ENCODE data around the gene SLC6A1.

Gene SLC6A1

DNA sequence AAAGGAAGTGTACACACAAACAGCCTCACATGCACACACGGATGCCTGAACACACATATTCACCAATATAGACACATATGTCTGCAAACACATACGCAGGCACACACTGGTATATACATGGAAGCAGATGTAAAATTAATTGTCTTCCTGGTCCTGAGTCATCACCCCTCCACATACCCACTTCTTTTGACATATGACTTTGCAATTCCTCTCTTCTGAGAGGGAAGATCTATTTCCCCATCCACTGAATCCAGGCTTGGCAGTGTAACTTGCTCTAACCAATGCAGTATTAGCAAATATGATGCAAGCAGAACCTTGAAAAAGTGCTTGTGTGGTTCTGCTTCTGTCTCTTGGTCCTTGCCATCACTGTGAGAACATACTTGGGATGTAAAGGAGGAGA is 84.9 kb downstream of the SLC6A1 start:
- TF ChIP-seq, protein P1, sequence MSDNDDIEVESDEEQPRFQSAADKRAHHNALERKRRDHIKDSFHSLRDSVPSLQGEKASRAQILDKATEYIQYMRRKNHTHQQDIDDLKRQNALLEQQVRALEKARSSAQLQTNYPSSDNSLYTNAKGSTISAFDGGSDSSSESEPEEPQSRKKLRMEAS (IDR thresholded peaks at IDR 0.05; ENCODE audit: low read depth, low read length) = no peak
- no peak for TF ChIP-seq POLR2A (IDR thresholded peaks at IDR 0.05; ENCODE audit: extremely low read depth, insufficient read length)
- 0 out of 2 replicates have a peak, but pooled peaks have one; percentile 22 for TF ChIP-seq MYC (IDR thresholded peaks at IDR 0.05; ENCODE audit: low read depth, low read length)
- TF ChIP-seq, protein P2, sequence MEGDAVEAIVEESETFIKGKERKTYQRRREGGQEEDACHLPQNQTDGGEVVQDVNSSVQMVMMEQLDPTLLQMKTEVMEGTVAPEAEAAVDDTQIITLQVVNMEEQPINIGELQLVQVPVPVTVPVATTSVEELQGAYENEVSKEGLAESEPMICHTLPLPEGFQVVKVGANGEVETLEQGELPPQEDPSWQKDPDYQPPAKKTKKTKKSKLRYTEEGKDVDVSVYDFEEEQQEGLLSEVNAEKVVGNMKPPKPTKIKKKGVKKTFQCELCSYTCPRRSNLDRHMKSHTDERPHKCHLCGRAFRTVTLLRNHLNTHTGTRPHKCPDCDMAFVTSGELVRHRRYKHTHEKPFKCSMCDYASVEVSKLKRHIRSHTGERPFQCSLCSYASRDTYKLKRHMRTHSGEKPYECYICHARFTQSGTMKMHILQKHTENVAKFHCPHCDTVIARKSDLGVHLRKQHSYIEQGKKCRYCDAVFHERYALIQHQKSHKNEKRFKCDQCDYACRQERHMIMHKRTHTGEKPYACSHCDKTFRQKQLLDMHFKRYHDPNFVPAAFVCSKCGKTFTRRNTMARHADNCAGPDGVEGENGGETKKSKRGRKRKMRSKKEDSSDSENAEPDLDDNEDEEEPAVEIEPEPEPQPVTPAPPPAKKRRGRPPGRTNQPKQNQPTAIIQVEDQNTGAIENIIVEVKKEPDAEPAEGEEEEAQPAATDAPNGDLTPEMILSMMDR (IDR thresholded peaks at IDR 0.05; ENCODE audit: low read depth, low read length) = no peak
- H3K4me3 ChIP-seq (ENCODE audit: low read depth, low read length) = no peak overlapping the region
- peak; percentile 84 for DNase-seq (ENCODE audit: low read depth)

DNA sequence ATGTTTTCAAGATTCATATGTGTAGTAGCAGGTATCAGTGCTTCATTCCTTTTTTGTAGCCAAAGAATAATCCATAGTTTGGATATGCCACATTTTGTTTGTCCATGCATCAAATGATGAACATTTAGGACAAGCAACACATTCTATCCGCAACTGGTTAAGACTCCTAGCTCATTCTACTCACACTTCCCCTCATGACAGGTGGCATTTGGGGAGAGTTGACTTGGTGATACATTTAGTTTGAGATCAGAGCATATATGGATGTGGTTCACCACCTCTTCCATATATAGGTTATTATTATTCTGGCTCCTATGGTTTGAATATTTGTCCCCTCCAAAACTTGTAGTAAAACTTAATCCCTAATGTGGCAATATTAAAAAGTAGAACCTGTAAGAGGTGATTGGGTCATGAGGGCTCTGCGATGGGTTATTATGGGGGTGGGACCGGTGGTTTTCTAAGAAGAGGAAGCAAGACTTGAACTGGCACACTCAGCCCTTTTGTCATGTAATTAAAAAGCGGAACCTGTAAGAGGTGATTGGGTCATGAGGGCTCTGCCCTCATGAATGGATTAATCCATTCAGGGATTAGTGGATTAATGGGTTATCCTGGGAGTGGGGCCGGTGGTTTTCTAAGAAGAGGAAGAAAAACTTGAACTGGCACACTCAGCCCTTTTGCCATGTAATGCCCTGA is 86.4 kb downstream of the SLC6A1 start:
- TF ChIP-seq, protein P1 (IDR thresholded peaks at IDR 0.05; ENCODE audit: low read depth, low read length) = no peak
- TF ChIP-seq, protein P2 (IDR thresholded peaks at IDR 0.05; ENCODE audit: low read depth, low read length) = no peak
- no peak for TF ChIP-seq MYC (IDR thresholded peaks at IDR 0.05; ENCODE audit: low read depth, low read length)
- no peak for TF ChIP-seq POLR2A (IDR thresholded peaks at IDR 0.05; ENCODE audit: extremely low read depth, insufficient read length)
- DNase-seq (ENCODE audit: low read depth) = peak; percentile 83
- H3K4me3 ChIP-seq (ENCODE audit: low read depth, low read length) = no peak overlapping the region

DNA sequence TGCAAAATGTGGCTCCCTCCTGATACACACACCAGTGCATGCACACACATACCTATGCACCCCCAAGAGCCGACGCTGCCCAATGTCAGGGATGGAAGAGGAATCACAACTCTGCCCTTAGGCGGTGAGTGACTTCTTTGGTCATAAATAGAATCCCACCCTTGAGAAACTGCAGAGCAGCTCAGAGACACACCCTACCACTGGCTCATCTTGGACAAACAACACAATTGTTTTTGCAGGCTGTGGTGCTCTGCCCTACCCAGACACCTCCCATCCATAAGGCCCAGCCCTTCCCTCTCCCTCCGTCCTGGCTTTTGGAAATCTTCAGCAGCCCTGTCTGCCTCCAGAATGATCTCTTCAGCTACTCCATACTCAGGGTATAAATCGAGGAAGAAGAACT is 87.9 kb downstream of the SLC6A1 start:
- H3K4me3 ChIP-seq (ENCODE audit: low read depth, low read length) = no peak overlapping the region
- TF ChIP-seq, protein P2 (IDR thresholded peaks at IDR 0.05; ENCODE audit: low read depth, low read length) = no peak
- no peak for TF ChIP-seq POLR2A (IDR thresholded peaks at IDR 0.05; ENCODE audit: extremely low read depth, insufficient read length)
- TF ChIP-seq MYC (IDR thresholded peaks at IDR 0.05; ENCODE audit: low read depth, low read length) = no peak
- TF ChIP-seq, protein P1 (IDR thresholded peaks at IDR 0.05; ENCODE audit: low read depth, low read length) = no peak
- DNase-seq (ENCODE audit: low read depth) = no peak

- H3K4me3 ChIP-seq (ENCODE audit: low read depth, low read length) = no peak overlapping the region
- TF ChIP-seq MYC (IDR thresholded peaks at IDR 0.05; ENCODE audit: low read depth, low read length) = no peak
- TF ChIP-seq, protein P1 (IDR thresholded peaks at IDR 0.05; ENCODE audit: low read depth, low read length) = no peak
- TF ChIP-seq, protein P2 (IDR thresholded peaks at IDR 0.05; ENCODE audit: low read depth, low read length) = no peak
- TF ChIP-seq POLR2A (IDR thresholded peaks at IDR 0.05; ENCODE audit: extremely low read depth, insufficient read length) = no peak
- no peak for DNase-seq (ENCODE audit: low read depth)
Observed at GRCh38 chr3:11084098-11084497, 91.5 kb downstream of the SLC6A1 start.

DNA sequence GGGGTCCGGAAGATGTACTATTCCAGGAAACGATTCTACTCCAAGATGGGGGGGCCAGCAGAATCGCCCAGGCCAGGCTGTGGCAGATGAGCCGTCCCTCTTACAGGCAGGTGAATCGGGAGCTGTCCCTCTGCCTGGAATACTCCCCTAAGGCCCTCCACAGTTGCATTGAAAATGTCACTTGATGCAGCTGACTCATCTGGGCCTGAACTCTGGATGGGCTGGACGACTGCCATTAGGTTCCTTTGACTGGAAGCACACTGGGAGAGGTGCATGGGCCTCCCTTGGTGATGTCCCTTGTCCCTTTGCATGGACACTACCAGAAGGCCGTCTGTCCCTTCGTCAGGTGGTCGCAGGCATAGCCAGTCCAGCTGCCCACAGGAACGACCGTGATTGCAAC is 92.1 kb downstream of the SLC6A1 start:
- TF ChIP-seq, protein P1 (IDR thresholded peaks at IDR 0.05; ENCODE audit: low read depth, low read length) = no peak
- TF ChIP-seq POLR2A (IDR thresholded peaks at IDR 0.05; ENCODE audit: extremely low read depth, insufficient read length) = no peak
- TF ChIP-seq, protein P2 (IDR thresholded peaks at IDR 0.05; ENCODE audit: low read depth, low read length) = no peak
- TF ChIP-seq MYC (IDR thresholded peaks at IDR 0.05; ENCODE audit: low read depth, low read length) = no peak
- DNase-seq (ENCODE audit: low read depth) = no peak
- H3K4me3 ChIP-seq (ENCODE audit: low read depth, low read length) = no peak overlapping the region

Measured in NB4 (cell line).